ENCODE results near the gene SPANXB1.
"Not testable (repeated sequence)": the region's sequence is repeated elsewhere in the genome, so short reads cannot be mapped to it uniquely, and the experiment has no call there.

Gene SPANXB1, protein sequence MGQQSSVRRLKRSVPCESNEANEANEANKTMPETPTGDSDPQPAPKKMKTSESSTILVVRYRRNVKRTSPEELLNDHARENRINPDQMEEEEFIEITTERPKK

DNA sequence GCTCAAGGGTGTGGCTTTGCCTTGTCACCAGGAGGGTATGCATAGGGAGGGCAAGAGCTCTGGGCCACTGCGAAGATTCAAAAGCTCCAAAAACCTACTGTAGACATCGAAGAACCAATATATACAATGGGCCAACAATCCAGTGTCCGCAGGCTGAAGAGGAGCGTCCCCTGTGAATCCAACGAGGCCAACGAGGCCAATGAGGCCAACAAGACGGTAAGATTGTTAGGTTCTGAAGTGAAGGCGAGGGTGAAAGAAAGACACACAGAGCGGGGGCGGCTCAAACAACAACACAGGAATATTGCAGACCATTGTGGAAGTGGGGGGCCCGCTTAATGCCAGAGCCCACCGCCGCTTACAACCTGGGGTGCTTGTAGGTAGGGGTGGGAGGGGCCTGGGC lies at the start of gene SPANXB1:
Gene SPANXB1 (plus strand): TSS at position 27 of the 400 bp plus-strand sequence. CDS start 100 bp downstream, at position 127.
- not testable (repeated sequence) for DNase-seq (ENCODE audit: low read depth in 3 of 3, low spot score in 1 of 3)

GRCh38 chrX:140967036-140967435 lies 35.4 kb upstream of the SPANXB1 start:
- no peak for DNase-seq (ENCODE audit: low read depth in 3 of 3, low spot score in 1 of 3)

GRCh38 chrX:140971099-140971795 lies 31.1 kb upstream of the SPANXB1 start:
- DNase-seq (ENCODE audit: low read depth in 3 of 3, low spot score in 1 of 3), result no peak

GRCh38 chrX:140975472-140975871 lies 26.9 kb upstream of the SPANXB1 start:
- no peak for DNase-seq (ENCODE audit: low read depth in 3 of 3, low spot score in 1 of 3)

DNA sequence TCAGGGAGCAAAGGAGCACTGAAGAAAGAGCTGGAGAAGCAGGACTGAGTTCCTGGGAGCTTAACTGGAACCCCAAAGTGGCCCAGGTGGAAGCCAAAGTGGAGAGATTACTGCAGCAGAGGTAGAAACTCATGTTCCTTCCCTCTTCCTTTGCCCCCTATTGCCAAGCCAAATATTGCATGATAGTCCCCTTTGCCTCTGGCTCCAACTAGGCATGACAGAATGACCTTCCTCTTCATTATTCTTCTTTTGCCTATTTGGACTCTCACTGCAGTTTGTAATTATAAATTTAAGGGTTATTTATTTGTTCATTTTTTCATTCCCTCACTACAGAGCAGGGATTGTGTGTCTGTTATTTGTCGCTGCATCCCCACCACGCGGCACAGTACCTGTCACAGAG lies 22.1 kb upstream of the SPANXB1 start:
- DNase-seq (ENCODE audit: low read depth in 3 of 3, low spot score in 1 of 3), result no peak

GRCh38 chrX:140983730-140984129 lies 18.7 kb upstream of the SPANXB1 start:
- no peak for DNase-seq (ENCODE audit: low read depth in 3 of 3, low spot score in 1 of 3)

DNA sequence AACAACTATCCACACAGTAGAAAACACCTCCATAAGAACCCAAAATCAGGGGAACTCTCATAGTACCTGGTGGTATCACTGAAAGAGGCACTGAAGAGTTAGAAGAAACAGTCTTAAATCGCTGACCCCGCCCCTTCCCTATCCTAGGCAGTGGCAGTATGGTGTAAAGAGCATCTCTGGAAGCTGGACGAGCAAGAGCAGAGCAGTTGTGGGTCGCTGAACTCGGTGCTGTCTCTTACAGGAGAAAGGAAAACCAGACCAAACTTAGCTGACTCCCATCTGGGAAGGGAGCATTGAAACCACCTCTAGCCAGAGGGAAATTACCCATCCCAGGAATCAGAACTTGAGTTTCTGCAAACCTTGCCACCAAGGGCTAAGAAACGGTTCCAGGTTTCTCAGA lies 2.8 kb downstream of the SPANXB1 start:
- not testable (repeated sequence) for DNase-seq (ENCODE audit: low read depth in 3 of 3, low spot score in 1 of 3)

GRCh38 chrX:141044246-141044645 lies 41.9 kb downstream of the SPANXB1 start:
- not testable (repeated sequence) for DNase-seq (ENCODE audit: low read depth in 3 of 3, low spot score in 1 of 3)

GRCh38 chrX:141049878-141050277 lies 47.5 kb downstream of the SPANXB1 start:
- not testable (repeated sequence) for DNase-seq (ENCODE audit: low read depth in 3 of 3, low spot score in 1 of 3)

DNA sequence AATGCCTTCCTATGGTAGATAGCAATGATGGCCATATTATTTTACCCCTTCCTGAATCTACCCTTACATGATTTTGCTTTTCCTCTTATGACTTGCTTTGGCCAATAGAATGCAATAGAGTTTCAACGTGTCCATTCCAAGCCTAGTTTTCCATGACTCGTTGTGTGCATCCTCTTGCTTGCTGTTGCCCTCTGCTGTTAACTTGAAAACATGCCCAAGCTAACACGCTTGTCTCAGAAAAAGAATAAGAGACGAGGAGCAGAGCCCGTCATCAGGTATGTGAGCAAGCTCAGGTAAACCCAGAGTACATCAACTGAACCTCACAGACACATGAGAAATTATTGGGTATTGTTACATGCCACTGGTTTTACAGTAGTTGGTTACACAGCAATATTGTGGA lies 49.7 kb downstream of the SPANXB1 start:
- not testable (repeated sequence) for DNase-seq (ENCODE audit: low read depth in 3 of 3, low spot score in 1 of 3)

Data from stimulated activated CD4-positive, alpha-beta T cell treated with anti-CD3 and anti-CD28 coated beads, TNF-alpha, amount 100 ng/mL, for 1 hour (primary cell).